GOT3 (cell line): Measurements from ENCODE around the gene FOXN1.
"Not testable (repeated sequence)": the region's sequence is repeated elsewhere in the genome, so short reads cannot be mapped to it uniquely, and the experiment has no call there.

Experiments used
- DNase-seq: peaks from one replicate; lab custom pipeline; 2025; ENCODE audit warnings: mixed read lengths; lab: John Stamatoyannopoulos, UW

FOXN1 gene

DNA sequence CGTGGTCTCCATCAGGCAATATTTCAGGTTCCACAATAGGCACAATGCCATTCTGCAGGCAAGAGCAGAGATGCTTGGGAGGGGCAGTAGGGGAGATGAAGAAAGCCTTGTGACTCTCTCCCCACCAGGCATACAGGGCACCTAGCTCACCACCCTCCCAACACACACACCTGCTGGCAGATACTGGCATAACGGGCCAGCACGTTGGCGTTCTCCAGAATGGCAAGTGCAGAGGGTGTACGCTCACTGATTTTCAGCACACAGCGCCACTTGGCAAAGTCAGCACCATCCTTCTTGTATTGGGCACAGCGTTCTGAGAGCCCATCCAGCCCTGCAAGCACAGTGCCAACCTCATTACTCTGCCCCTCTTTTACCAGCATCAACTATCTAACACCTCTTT lies 68.4 kb downstream of the FOXN1 start:
- DNase-seq: no peak

DNA sequence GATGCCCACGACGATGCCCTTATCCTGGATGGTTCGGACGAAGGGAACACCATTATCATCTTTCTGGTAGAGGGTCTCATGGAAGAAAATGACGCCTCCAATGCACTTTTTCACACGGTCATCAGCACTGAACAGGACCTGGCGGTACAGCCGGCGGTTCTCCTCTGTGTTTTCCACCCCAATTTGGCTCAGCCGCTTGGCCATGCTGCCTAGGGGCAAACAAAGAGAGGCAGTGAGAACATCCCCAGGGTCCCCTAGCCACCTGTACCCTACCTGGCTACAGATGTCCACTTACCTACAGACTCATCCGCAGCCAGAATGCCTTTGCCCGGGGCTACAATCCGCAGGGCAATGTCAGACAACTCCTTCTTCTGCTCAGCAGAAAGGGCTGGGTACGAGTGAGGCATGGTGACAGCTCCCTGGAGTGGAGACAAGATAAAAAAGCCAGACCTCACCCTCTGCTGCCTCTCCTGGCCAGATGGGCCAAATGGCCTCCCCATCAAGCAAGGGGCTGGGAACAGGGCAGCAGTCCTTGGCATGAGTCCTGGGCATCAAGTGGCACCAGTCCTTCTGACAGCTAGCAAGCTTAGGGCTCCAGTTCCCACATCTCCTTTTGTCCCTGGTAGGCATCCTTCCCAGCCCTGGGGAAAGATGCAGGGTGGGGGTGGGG lies 69.1 kb downstream of the FOXN1 start:
- no peak for DNase-seq

DNA sequence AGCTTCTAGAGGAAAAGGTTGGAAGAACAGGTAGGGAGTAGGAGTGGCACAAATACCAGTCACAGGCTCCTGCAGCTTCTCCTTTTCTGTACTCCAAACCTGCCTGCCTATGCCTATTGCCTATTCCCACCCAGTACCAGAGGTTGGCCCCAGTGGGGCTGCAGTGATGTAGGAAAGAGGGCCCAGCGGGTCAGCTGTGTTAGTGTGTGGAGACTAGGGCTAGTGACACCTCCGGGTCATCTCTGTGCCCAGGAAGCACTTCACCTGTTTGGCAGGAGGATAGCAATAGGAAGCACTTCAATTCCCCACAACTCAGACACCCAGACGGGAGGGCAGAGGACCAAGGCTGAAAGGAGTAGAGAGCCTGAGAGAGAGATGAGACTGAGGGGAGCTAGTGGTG lies 69.9 kb downstream of the FOXN1 start:
- DNase-seq: not testable (repeated sequence)

DNA sequence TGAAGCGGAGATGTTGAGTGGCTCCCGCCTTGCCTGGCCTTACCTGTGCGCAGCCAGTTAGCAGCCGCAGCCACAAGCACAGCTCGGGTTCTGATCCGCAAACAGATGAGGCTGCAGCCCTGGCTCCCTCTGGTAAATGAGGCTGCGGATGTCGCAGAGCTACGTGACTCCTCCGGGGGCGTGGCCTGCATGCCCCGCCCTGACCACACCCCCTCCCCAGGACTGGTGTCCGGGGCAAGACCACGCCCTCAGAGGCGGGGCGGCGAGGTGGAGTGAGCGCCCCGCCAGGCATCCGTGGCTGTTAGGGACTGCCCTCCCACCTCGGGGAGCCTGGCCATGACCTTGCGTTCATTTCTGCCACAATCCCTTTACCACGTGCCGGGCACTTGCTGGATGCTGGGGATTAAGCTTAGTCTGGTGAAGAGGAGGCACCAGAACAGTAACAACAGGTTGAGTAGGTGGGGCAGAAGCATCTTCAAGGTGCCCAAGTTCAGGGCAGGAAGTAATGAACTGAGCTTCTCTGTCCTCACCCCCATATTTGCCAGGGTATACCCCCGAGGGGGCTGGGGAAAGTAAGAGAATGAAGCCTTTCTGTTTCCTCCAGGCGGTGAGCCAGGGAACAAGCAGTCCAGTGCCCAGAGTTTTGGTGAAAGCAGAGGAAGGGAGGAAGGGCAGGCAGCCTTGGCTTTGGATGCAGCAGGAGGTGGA lies 70.8 kb downstream of the FOXN1 start, which contains the start of gene ALDOC:
Gene ALDOC (minus strand): TSS at position 138 of the 708 bp plus-strand sequence. CDS start 1,363 bp downstream, outside the sequence.
- DNase-seq: no peak

DNA sequence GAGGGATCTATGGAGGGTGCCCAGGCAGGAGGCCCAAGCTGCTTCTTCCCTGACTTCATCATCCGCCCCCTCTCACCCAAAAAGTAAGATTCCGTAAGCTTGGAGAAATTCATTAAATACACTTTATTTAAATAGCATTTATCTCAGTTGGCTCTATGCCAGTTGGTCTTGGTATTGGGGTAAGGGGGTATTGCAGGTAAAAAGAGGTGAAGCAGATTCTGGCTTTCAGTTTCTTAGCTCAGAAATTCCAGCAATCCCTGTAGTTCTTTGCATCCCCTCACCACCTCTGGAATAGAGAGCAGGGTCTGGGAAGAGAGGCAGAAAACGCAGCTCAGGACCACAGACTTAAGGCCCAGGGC lies 71.3 kb downstream of the FOXN1 start:
- DNase-seq: no peak

DNA sequence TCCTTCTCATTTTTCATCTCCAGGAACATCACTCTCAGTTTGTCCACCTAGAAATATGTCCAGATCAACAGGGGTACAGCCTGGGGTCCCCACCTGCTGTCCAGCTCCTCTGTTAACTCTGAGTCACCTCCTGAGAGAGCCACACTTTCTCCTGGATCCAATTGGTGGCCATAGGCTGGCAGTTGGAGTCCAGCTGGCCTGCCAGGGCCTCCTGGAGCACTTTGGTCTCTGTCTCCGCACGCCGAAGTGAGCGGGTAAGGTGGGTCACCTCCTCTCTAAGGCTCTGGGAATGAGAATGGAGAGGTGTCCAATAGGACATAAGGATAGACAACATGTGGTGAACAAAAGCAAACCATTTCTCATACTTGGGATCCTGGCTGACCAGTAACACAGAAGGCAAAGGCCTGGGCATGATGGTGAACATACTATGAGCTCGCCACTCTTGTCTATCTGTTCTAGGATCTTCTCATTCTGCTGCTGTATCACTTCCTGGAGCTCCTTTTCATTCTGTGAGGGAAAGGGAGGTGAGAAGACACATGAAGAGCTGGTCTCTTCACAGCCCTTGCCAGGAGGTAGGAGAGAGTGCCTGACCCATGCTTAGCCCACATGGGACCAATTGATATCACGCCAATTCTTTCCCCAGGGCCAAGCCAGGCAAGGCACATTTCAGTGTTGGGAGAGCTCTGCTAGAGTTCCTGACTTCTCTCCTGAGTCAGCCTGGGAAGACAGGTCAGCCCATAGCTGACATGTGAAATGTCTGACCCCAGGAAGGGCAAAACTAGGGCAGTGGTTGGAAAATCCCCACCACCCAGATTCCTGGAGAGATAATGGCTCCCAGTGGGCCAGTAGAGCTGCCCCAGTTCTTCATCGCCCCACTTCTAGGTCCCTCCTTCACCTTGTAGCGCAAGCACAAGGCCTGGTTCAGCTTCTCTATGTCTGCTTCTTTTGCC lies 72.4 kb downstream of the FOXN1 start:
- no peak for DNase-seq

DNA sequence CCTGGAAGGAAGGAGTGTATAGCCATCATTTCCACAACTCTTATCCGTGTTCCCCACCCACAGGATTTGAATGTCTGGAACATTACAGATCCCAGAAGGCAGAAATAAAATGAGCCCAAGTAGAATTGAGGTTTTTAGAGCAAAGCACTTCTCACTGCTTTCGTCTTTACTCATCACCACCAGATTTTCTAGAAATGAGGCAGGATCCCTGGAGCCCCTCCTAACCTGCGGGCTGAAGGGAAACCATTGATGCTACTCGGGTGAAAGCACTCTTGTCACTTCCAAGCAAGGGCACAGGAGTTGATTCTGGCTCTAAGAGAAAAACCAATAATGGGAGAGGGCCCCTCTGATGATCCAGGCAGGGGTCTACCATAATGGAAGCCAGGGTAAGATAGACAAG lies 73.4 kb downstream of the FOXN1 start:
- no peak for DNase-seq

DNA sequence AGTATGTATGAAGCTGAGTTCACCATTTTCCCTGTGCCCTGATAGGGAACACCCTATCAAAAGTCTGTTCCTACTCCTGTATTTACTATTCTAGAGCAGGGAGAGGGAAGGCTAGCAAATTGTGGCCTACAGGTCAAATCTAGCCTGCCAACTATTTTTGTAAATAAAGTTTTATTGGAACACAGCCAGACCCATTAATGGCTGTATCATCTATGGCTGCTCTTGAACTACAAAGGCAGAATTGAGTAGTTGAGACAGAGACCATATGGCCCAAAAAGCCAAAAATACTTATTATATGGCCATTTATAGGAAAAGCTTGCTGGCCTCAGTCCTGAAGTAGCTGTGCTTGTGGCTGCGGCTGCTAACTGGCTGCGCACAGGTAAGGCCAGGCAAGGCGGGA lies 74.8 kb downstream of the FOXN1 start:
- DNase-seq: no peak

DNA sequence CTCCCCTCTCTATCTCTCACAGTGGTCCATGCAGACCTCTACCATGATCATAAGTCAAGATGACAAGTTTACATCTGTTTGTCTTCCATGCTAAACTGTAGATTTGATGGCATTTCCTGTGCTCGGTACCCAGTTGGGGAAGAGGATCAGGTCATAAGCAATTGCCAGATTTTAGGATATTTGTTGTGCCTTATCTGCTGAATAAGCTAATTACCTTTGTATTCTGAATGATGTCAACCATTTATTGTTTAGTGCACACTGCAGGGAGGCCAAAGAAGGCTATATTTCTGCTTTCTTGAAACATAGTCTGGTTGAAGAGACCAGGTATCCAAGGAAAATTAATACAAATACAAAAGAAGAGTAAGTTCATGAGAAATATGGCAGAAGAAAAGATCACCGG lies 76.4 kb downstream of the FOXN1 start:
- DNase-seq: no peak

DNA sequence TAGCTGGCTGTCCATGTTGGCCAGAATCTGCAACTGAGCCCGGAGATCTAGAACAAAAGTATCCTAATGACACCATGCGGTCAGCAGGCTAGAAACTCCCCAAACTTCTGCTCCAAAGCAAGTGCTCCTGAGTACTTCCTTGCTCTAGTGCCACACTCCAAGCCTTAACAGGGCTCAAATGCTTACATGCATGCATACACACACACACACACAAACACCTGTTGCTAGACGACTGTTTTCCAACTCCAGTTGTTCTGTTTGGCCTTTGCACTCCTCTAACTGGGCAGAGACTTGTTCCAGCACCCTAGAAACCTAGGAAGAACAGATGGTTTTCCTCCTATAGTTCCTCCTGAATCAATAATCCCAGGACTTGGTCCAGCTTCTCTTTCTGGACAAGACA lies 78.3 kb downstream of the FOXN1 start:
- DNase-seq: no peak

DNA sequence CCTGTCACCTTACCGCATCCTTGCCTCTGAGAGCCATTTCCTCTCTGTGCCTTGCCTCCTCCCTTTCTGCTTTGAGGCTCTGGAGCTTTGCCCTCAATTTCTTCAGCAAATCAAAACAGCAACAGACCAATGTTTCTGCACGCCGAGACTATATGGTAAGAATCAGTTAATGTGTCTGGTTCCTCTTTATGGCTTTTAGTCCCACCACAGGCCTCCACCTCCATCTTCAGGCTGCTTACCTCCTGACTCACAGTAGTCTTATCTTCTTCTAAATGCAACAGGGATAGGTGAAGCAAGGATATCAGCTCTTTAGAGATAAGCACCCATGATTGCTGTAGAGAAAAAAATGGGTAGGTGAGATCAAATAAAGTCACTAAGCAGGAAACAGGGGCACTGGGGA lies 79.7 kb downstream of the FOXN1 start:
- no peak for DNase-seq
